Caco-2 (cell line): ENCODE measurements around the gene FOXJ1. TPM values are rescaled to one million over a fixed set of nuclear protein-coding genes. Genes with fewer than 3 reads are reported as not detected.

Experiments used
- BruUV-seq: library from RNA; stranded (reverse); fragments of 400-500 nt; replicated peaks from 2 replicates; lab custom pipeline; 2021; lab: Mats Ljungman, UMichigan
- CTCF ChIA-PET: fragments of 300-600 bp; sonication (Branson Sonifier 250); formaldehyde crosslinking; loops from one replicate; lab custom pipeline; 2022; ENCODE audit warnings: antibody characterized with exemption; lab: Charles Lee
- POLR2A ChIA-PET: fragments of 300-600 bp; sonication (Branson Sonifier 250); formaldehyde crosslinking; loops from one replicate; lab custom pipeline; 2022; ENCODE audit warnings: antibody characterized with exemption; lab: Charles Lee
- DNase-seq, 2 experiments: peaks; one replicate each; pipeline versions ENCODE4 v3.0.0 to v3.0.0-alpha.2; 2020 to 2022
- H3K27me3 ChIP-seq: replicated peaks from 2 replicates; pipeline ENCODE4 v1.6.0; 2011; ENCODE audit warnings: low read length; ENCODE audit not compliant: control insufficient read depth, insufficient read depth
- H3K36me3 ChIP-seq: 2 replicates; pipeline ENCODE4 v1.5.1; 2011; ENCODE audit warnings: low read length; ENCODE audit not compliant: control insufficient read depth, insufficient read depth
- H3K4me1 ChIP-seq: fragments of 250-450 bp; sonication (Bioruptor Pico); 2 replicates; pipeline ENCODE4 v1.5.1; 2020; ENCODE audit warnings: mild to moderate bottlenecking
- H3K4me3 ChIP-seq: 2 replicates; pipeline ENCODE4 v1.5.1; 2011; ENCODE audit warnings: low read depth, mild to moderate bottlenecking, control low read depth, low read length
- H3K9me3 ChIP-seq: fragments of 250-450 bp; sonication (Bioruptor Pico); 2 replicates; pipeline ENCODE4 v1.5.1; 2020; ENCODE audit warnings: mild to moderate bottlenecking, moderate library complexity
- H3K27ac Mint-ChIP-seq: one replicate; pipeline ENCODE4 v1.8.0; 2022; ENCODE audit warnings: mixed read lengths; ENCODE audit not compliant: unreplicated experiment
- H3K27me3 Mint-ChIP-seq: one replicate; pipeline ENCODE4 v1.8.0; 2022; ENCODE audit warnings: mixed read lengths; ENCODE audit not compliant: insufficient read depth, unreplicated experiment
- H3K36me3 Mint-ChIP-seq: one replicate; pipeline ENCODE4 v1.8.0; 2022; ENCODE audit warnings: mild to moderate bottlenecking, mixed read lengths; ENCODE audit not compliant: insufficient read depth, unreplicated experiment
- H3K4me1 Mint-ChIP-seq: one replicate; pipeline ENCODE4 v1.8.0; 2022; ENCODE audit warnings: low read depth, mixed read lengths; ENCODE audit not compliant: unreplicated experiment
- H3K4me3 Mint-ChIP-seq: one replicate; pipeline ENCODE4 v1.8.0; 2022; ENCODE audit warnings: mild to moderate bottlenecking, moderate library complexity, mixed read lengths; ENCODE audit not compliant: unreplicated experiment
- H3K9me3 Mint-ChIP-seq: one replicate; pipeline ENCODE4 v1.8.0; 2022; ENCODE audit warnings: mixed read lengths; ENCODE audit not compliant: unreplicated experiment
- intact Hi-C: fragments of 100-400 bp; cut with micrococcal nuclease; formaldehyde crosslinking; loops from one replicate; pipeline ENCODE4 v1.10.0; 2022; ENCODE audit not compliant: unreplicated experiment
- total RNA-seq: library from RNA; stranded (reverse); gene quantifications from 2 replicates; pipeline ENCODE4 v1.2.3, GENCODE V29; 2022
- TF ChIP-seq, protein P1 (sequence below), 2 experiments: fragments of 200-600 bp in 1 of 2; IDR thresholded peaks; 1 replicate in 1 of 2; 2 replicates in 1 of 2; pipeline versions ENCODE4 v1.5.1 to v1.8.0; 2011 to 2022; ENCODE audit warnings: antibody characterized with exemption in 1 of 2, control low read depth in 1 of 2, inconsistent platforms in 1 of 2, low read depth in 1 of 2, low read length in 1 of 2, mild to moderate bottlenecking in 1 of 2, moderate library complexity in 1 of 2; ENCODE audit not compliant: insufficient read depth in 1 of 2, severe bottlenecking in 1 of 2, unreplicated experiment in 1 of 2

The FOXJ1 gene
- total RNA-seq, 1 experiment from 2014 or later: 10.7 TPM

- H3K4me1 Mint-ChIP-seq: no peaks in the 10 kb centered on the region
- H3K9me3 ChIP-seq: no peaks in the 10 kb centered on the region
- no peak overlapping the region for H3K27ac Mint-ChIP-seq
- H3K27me3 ChIP-seq: no peaks in the 10 kb centered on the region
- H3K4me1 ChIP-seq: peaks cover 13% of the 10 kb centered on the region
- DNase-seq: no peak
- no peaks in the 10 kb centered on the region for H3K27me3 Mint-ChIP-seq
- no peak overlapping the region for H3K4me3 ChIP-seq
- no peaks in the 10 kb centered on the region for H3K9me3 Mint-ChIP-seq
- BruUV-seq: no TSS peak
- ChIA-PET CTCF (interaction anchor here (0.5 kb wide), 1 partner anchor 132 kb away, joined by 4 read pairs; no protein-coding TSS in a partner anchor), POLR2A (interaction anchor here (0.6 kb wide), 1 partner anchor 54 kb away, joined by 3 read pairs; no protein-coding TSS in a partner anchor)
- H3K4me3 Mint-ChIP-seq: no peak overlapping the region
- TF ChIP-seq, protein P1, sequence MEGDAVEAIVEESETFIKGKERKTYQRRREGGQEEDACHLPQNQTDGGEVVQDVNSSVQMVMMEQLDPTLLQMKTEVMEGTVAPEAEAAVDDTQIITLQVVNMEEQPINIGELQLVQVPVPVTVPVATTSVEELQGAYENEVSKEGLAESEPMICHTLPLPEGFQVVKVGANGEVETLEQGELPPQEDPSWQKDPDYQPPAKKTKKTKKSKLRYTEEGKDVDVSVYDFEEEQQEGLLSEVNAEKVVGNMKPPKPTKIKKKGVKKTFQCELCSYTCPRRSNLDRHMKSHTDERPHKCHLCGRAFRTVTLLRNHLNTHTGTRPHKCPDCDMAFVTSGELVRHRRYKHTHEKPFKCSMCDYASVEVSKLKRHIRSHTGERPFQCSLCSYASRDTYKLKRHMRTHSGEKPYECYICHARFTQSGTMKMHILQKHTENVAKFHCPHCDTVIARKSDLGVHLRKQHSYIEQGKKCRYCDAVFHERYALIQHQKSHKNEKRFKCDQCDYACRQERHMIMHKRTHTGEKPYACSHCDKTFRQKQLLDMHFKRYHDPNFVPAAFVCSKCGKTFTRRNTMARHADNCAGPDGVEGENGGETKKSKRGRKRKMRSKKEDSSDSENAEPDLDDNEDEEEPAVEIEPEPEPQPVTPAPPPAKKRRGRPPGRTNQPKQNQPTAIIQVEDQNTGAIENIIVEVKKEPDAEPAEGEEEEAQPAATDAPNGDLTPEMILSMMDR (IDR thresholded peaks at IDR 0.05; ENCODE audit: insufficient read depth in 1 of 2, low read depth in 1 of 2, low read length in 1 of 2, severe bottlenecking in 1 of 2, unreplicated experiment in 1 of 2): no peak
- intact Hi-C loops: no loop called here
- H3K36me3 ChIP-seq: no peaks in the 10 kb centered on the region; the same call in 1 of the 2 replicates
- H3K36me3 Mint-ChIP-seq: no peaks in the 10 kb centered on the region
Observed at GRCh38 chr17:76171706-76172105, 30.7 kb upstream of the FOXJ1 start.

DNA sequence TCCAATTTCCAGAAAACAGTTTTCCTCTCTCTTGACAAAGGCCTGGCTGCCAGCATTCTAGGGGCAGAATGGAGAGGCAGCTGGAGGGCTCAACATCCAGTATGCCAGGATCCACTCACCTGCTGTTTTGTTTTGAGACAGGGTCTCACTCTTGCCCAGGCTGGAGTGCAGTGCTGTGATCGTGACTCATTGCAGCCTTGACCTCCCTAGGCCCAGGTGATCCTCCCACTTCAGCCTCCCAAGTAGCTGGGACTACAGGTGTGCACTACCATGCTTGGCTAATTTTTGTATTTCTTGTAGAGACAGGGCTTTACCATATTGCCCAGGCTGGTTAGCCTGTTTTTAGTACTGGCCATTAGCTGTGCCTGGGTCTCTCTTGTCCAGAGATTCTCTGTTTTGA lies 29.1 kb upstream of the FOXJ1 start:
- Mint-ChIP-seq H3K4me3 (no peak overlapping the region), H3K4me1 (no peaks in the 10 kb centered on the region), H3K36me3 (no peaks in the 10 kb centered on the region), H3K27me3 (no peaks in the 10 kb centered on the region), H3K9me3 (no peaks in the 10 kb centered on the region), H3K27ac (no peak overlapping the region)
- ChIA-PET CTCF (interaction anchor here (0.5 kb wide), 1 partner anchor 16 kb away, joined by 3 read pairs; no protein-coding TSS in a partner anchor), POLR2A (interaction anchor here (0.7 kb wide), 1 partner anchor 645 kb away, joined by 8 read pairs; no protein-coding TSS in a partner anchor)
- H3K9me3 ChIP-seq: no peaks in the 10 kb centered on the region
- H3K27me3 ChIP-seq: no peaks in the 10 kb centered on the region
- intact Hi-C loops: no loop called here
- no peak for DNase-seq
- no peak overlapping the region for H3K4me3 ChIP-seq
- peaks cover 13% of the 10 kb centered on the region for H3K4me1 ChIP-seq
- H3K36me3 ChIP-seq: no peaks in the 10 kb centered on the region; the same call in 1 of the 2 replicates
- TF ChIP-seq, protein P1 (IDR thresholded peaks at IDR 0.05; ENCODE audit: insufficient read depth in 1 of 2, low read depth in 1 of 2, low read length in 1 of 2, severe bottlenecking in 1 of 2, unreplicated experiment in 1 of 2): no peak
- BruUV-seq: no TSS peak

GRCh38 chr17:76166906-76167305 lies 25.9 kb upstream of the FOXJ1 start:
- POLR2A ChIA-PET: no interaction called here
- intact Hi-C loops: no loop called here
- no peaks in the 10 kb centered on the region for H3K4me1 ChIP-seq
- H3K4me3 Mint-ChIP-seq: no peak overlapping the region
- no peak overlapping the region for H3K4me3 ChIP-seq
- CTCF ChIA-PET: interaction anchor here (0.8 to 1.1 kb wide), 2 partner anchors 15 to 113 kb away, joined by 3 to 4 read pairs; no protein-coding TSS in a partner anchor
- TF ChIP-seq, protein P1 (IDR thresholded peaks at IDR 0.05; ENCODE audit: insufficient read depth in 1 of 2, low read depth in 1 of 2, low read length in 1 of 2, severe bottlenecking in 1 of 2, unreplicated experiment in 1 of 2): no peak
- no peak for DNase-seq
- H3K27me3 Mint-ChIP-seq: no peaks in the 10 kb centered on the region
- no peaks in the 10 kb centered on the region for H3K9me3 Mint-ChIP-seq
- H3K36me3 Mint-ChIP-seq: no peaks in the 10 kb centered on the region
- BruUV-seq: no TSS peak
- no peaks in the 10 kb centered on the region for H3K9me3 ChIP-seq
- no peaks in the 10 kb centered on the region for H3K4me1 Mint-ChIP-seq
- H3K36me3 ChIP-seq: no peaks in the 10 kb centered on the region; the same call in 1 of the 2 replicates
- no peaks in the 10 kb centered on the region for H3K27me3 ChIP-seq
- no peak overlapping the region for H3K27ac Mint-ChIP-seq
